ENCODE results near the gene ADGRE2.
"Not testable (repeated sequence)": the region's sequence is repeated elsewhere in the genome, so short reads cannot be mapped to it uniquely, and the experiment has no call there.

Gene ADGRE2

DNA sequence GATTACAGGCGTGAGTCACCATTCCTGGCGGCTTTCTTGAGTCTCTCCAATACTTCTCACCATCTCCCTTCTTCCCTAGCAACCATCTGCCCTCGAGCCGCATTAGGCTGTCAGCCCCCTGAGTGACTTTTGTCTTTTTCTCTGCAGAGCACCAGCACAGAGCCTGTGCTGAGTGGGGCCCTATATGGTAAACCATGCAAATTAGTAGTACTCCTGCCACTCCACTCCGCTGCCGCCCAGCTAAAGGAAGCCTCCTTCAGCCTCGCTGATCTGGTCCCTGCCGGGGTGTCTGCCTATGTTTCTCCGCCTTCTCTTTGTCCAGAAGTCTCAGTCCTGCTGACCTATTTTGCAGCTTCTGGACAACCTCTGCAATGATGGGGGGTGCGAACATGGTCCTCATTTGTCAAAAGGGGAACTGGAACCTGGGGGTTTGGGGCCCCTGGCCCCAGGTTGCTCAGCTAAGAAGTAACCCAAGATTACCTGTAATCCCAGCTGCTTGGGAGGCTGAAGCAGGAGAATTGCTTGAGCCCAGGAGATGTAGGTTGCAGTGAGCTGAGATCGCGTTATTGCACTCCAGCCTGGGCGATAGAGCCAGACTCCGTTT is 2.4 kb upstream of the ADGRE2 start:
- not testable (repeated sequence) for DNase-seq (ENCODE audit: extremely low read depth in 1 of 2, low read depth in 1 of 2)

DNA sequence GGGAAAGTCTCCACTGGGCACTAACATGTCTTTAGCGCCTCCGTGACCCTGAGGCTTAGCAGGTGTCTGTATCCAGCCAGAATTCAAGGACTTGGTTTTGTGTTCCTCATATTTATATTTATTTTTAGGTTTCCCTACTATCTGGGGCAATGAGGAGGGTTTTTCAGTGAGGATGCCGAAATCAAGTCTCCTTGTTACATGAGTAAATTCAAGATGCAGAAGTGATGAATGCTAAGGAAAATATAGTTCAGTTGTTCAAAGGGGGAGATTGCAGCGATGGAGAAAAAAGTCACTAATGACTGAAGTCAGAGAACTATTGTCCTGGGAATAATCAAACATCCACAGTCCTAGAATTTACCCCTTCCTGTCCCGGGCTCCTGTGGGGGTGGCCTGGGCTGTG is 791 bp upstream of the ADGRE2 start:
- DNase-seq (ENCODE audit: extremely low read depth in 1 of 2, low read depth in 1 of 2), result no peak

DNA sequence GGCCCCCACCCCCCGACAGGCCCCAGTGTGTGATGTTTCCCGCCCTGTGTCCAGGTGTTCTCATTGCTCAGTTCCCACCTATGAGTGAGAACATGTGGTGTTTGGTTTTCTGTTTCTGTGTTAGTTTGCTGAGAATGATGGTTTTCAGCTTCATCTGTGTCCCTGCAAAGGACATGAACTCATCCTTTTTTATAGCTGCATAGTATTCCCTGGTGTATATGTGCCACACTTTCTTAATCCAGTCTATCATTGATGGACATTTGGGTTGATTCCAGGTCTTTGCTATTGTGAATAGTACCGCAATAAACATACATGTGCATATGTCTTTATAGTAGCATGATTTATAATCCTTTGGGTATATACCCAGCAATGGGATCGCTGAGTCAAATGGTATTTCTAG is 715 bp downstream of the ADGRE2 start:
- not testable (repeated sequence) for DNase-seq (ENCODE audit: extremely low read depth in 1 of 2, low read depth in 1 of 2)

DNA sequence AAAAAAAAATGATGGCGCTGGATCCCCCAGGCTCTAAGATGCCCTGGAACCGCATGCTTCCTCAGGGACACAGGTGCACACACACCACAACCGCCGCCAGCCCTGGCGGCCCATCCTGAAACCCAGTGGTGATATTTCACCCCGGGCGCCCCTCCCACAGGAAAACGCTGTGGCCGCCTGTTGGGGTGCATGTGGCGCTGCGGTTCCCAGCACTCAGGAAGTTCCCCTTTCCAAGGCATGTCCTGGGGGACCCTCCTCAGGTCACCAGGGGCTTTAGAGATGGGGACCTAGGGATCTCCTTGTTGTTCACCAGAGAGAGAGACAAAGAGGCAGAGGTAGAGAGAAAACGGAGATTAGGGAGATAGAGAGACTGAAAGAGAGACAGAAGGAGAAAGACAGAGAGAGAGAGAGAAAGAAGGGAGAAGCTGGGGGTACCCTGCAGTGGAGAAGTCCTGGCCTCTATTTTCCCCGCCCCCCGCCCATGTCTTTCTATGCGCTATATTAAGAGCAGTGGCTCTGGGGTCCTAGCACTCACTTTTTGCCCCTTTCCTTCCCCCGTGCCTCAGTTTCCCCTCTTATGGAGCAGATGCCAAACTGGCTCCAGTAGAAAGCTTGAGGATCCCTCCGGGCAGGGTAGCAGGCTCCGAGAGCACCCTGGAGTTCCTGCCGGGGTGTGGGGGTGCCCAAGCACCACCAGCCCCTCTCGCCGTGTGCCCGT is 2.3 kb downstream of the ADGRE2 start:
- no peak for DNase-seq (ENCODE audit: extremely low read depth in 1 of 2, low read depth in 1 of 2)

DNA sequence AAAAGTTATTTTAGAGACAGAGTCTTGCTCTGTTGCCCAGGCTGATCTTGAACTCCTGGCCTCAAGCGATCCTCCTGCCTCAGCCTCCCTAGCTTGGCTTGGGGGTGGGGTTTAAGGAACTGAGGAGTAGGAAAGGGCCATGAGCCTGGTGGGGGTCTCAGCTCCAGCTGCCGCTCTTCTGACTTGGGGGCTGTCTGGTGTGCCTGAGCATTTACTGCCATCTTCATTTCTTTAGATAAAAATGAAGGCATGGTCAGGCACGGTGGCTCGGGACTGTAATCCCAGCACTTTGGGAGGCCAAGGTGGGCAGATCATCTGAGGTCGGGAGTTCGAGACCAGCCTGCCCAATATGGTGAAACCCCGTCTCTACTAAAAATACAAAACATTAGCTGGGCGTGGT is 3.0 kb downstream of the ADGRE2 start:
- not testable (repeated sequence) for DNase-seq (ENCODE audit: extremely low read depth in 1 of 2, low read depth in 1 of 2)

DNA sequence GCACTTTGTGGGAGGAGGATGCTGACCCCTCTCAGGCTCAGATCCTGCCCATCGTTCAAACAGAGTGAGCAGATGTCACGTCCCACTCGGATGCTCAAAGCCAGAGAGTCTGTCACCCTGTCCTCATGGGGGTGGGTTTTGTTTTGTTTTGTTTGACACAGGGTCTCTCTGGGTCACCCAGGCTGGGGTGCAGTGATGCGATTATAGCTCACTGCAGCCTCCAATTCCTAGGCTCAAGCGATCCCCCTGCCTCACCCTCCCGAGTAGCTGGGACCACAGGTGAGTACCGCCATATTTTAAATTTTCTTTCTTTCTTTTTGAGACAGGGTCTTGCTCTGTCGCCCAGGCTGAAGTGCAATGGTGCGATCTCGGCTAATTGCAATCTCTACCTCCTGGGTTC is 4.0 kb downstream of the ADGRE2 start:
- no peak for DNase-seq (ENCODE audit: extremely low read depth in 1 of 2, low read depth in 1 of 2)

DNA sequence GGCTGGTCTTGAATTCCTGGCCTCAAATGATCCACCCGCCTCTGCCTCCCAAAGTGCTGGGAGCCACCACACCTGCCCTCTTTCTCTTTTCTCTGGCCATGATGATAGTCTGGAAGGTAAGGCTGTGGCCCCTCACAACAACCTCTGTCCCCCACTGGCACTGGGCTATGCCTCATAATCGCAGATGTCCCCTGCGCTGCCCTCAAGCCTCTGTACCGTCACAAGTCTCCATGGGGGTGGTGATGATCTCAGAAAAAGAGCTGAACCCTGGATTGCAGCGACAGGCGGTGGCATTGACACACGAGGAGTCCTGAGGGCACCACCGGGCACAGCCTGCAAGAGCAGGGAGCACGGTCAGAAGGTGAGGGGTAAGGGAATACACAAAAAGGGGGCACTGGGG is 4.6 kb downstream of the ADGRE2 start:
- DNase-seq (ENCODE audit: extremely low read depth in 1 of 2, low read depth in 1 of 2), result not testable (repeated sequence)

DNA sequence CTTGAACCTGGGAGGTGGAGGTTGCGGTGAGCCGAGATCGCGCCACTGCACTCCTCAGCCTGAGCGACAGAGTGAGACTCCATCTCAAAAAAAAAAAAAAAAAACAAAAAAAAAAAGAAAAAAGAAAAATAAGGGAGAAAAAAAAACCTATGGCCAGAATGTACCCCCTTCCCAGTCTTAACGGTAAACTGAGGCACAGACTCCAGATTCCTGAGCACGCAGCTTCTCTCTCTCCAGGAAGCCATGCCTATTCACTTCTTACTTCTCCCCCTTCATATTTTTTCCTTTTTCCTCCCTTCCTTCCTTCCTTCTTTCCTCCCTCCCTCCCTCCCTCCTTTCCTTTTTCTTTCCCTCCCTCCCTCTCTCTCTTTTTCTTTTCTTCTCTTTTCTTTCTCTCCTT is 5.4 kb downstream of the ADGRE2 start:
- no peak for DNase-seq (ENCODE audit: extremely low read depth in 1 of 2, low read depth in 1 of 2)

DNA sequence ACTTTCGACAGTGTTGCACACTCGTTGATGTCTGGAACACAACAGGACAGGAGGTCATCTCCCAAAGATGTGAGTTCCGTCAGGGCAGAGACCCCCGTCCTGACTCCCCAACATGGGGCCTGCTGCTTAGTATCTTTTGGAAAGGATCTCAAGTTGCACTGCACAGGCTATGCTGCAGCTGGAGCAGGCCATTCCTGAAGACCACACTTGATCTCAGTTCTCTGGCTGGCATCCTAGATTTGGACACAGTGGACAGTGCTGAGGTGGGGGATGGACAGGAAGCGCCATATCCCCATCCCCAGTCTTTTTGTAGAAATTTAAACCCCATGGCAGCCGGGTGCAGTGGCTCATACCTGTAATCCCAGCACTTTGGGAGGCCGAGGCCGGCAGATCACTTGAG is 5.9 kb downstream of the ADGRE2 start:
- no peak for DNase-seq (ENCODE audit: extremely low read depth in 1 of 2, low read depth in 1 of 2)

DNA sequence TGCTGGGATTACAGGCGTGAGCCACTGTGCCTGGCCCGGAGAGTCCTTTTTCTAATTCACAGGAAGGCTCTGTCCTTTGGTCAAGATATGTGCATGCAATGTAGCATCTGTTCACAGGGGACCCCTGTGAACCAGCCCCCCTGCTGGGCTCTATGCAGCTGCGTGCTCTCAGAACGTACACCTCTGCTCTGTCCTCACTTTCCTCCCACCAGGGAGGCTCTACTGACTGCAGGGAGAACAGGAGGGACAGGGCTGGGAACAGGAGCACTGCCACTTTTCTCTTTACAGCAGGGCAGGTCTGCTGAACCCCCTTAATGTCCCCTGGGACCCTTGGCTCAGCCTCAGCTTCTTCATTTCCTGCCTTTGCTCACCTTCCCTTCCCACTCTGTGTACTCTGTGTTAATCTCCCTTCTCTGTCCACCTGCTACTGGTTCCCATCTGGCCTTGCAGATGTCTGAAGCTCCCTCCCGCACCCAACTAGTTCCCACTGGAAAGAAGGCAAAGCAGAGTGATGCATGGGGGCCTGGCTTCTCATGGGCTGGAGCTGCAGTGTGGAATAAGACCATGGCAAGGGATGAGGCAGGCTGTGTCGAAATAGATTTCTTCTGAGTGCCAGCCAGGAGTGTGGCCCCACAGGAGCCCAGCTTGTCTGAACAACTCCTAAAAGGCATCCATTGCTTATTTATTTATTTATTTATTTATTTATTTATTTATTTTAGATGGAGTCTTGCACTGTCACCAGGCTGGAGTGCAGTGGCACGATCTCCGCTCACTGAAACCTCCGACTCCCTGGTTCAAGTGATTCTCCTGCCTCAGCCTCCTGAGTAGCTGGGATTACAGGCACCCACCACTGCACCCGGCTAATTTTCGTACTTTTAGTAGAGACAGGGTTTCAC is 7.2 kb downstream of the ADGRE2 start:
- DNase-seq (ENCODE audit: extremely low read depth in 1 of 2, low read depth in 1 of 2), result no peak

DNA sequence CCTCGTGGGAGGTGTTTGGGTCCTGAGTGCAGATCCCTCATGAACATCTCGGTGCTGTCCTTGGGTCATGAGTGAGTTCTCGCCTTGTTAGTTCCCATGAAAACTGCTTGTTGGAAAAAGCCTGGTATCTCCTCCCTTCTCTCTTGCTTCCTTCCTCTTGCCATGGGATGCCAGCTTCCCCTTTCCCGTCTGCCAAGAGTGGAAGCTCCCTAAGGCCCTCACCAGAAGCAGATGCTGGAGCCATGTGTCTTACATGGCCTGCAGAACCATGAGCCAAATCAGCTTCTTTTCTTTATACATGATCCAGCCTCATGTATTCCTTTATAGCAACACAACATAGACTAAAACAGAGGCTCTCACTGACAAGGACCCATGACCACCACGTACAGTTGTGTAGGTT is 8.2 kb downstream of the ADGRE2 start:
- DNase-seq (ENCODE audit: extremely low read depth in 1 of 2, low read depth in 1 of 2), result no peak

DNA sequence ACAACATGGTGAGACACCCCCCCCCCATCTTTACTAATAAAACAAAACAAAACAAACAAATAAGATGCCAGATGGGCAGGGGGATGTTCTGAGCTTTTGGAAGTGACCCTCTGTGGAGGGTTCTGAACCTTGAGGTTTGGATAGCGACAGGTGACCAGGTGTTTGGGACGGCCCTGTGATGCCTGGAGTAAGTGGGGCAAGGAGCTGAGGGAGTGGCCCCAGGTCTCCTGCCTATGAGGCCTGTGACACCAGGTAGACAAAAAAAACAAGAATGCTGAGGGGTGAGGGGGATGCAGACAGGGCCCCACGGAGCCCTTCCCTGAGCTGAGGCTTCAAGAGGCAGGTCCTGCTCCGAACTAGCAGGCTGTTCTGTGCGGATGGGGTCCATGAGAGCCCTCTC is 9.2 kb downstream of the ADGRE2 start:
- DNase-seq (ENCODE audit: extremely low read depth in 1 of 2, low read depth in 1 of 2), result no peak

DNA sequence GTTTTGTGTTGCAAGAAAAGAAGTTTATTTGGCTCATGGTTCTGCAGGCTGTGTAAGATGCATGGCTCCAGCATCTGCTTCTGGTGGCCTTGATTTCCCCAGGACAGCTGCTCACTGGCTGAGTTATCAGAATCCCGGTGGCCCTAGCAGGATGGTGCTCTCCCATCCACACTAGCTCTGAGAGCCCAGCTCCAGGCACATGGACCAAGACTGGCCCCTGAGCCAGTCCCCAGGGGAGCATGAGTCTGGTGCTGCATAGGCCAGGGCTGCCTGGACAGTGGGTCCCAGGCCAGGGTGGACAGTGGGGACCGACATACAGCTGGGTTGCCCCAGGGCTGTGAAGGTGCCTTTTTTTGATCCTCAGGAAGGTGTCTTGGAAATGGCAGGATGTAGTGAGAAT is 10.4 kb downstream of the ADGRE2 start:
- DNase-seq (ENCODE audit: extremely low read depth in 1 of 2, low read depth in 1 of 2), result no peak

DNA sequence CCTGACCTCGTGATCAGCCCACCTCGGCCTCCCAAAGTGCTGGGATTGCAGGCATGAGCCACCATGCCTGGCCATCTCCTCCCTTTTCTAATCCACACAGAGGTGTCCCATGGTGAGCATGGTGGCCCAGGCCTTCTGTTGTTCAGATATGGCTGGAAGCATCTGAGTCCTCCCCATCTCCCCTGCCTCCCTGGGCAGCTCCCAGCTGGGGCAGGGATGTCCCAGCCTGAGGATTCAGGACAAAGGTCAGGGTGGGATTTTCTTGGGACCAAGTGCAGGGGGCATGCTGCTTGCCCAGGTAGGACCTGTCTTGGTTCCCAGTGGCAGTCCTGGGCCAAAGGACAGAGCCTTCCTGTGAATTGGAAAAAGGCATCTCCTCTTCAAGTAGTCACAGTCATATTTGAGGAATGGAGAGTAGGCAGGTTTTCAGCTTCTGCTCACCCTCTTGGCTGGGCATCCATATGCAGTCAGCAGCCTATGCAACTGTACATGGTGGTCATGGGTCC is 10.8 kb downstream of the ADGRE2 start:
- no peak for DNase-seq (ENCODE audit: extremely low read depth in 1 of 2, low read depth in 1 of 2)

DNA sequence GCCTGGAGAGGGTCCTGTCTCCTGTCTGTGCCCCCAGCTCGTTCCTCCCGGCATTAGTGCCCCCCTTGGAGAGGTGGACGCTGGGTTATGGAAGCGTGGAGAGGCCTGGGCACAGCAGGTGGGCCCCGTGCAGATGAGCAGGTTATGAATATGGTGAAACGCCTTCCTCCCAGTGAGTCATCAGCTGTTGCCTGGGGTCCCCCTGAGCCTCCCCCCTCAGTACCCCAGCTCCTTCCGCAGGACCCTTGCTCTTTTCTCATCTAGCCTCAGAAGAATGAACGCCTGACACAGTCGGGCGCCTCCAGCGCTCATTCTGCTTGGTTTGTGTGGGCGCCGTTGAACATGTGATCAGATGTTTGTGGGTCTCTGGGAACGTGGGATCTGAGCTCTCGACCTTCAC is 12.5 kb downstream of the ADGRE2 start:
- not testable (repeated sequence) for DNase-seq (ENCODE audit: extremely low read depth in 1 of 2, low read depth in 1 of 2)

DNA sequence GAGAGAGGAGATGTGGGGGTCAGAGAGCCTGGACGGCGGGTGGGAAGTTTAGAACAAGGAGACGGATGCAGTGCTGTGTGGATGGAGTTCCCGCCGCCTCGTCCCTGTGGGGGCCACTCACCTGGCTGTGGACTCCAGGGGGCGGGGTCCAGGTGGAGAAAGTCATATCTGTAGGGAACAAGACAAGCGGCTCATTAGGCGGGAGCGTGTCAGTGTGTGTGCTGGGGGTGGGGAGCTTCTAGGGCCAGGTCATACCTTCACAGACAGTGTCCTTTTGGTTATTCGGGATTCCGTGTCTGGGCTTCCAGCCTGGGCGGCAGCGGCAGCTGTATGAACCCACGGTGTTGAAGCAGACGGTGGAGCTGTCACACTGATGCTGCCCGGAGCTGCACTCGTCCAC is 13.0 kb downstream of the ADGRE2 start:
- DNase-seq (ENCODE audit: extremely low read depth in 1 of 2, low read depth in 1 of 2), result not testable (repeated sequence)

DNA sequence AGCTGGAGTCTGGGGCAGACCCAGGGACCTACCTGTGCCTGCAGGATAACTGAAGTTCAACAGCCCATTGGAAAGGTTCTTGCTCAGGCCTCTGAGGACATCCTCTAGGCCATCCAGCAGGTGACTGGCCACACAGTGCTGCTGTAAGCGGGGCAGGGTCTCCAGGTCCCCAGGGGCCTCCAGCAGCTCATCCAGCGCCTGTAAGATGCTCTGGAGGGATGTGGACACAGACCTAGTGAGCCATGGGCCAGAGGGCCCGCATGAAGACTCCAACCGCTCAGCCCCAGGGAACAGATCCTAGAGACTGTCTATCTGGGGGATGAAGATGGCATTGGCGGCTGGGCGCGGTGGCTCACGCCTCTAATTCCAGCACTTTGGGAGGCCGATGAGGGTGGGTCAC is 14.0 kb downstream of the ADGRE2 start:
- DNase-seq (ENCODE audit: extremely low read depth in 1 of 2, low read depth in 1 of 2), result no peak

DNA sequence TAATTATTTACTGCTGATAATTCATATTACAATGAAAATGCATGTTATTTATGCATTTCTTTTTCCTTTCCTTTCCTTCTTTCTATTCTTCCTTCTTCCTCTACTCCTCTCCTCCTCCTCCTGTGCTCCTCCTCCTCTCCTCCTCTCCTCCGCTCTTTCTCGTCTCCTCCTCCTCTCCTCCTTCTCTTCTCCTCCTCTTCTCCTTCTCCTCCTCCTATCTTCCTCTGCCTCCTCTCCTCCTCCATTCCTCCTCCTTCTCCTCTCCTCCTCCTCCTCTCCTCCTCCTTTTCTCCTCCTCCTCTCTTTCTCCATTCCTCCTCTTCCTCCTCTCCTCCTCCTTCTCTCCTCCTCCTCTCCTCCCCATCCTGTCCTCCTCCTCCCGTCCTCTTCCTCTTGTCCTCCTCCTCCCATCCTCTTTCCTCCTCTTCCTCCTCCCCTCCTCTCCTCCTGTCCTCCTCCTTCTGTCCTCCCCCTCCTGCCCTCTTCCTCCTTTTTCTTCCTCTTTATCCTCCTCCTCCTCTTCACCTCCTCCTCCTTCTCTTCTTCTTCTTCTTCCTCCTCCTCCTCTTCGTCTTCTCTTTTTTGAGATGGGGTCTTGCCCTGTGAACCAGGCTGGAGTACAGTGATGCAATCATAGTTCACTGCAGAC is 14.7 kb downstream of the ADGRE2 start:
- DNase-seq (ENCODE audit: extremely low read depth in 1 of 2, low read depth in 1 of 2), result no peak

DNA sequence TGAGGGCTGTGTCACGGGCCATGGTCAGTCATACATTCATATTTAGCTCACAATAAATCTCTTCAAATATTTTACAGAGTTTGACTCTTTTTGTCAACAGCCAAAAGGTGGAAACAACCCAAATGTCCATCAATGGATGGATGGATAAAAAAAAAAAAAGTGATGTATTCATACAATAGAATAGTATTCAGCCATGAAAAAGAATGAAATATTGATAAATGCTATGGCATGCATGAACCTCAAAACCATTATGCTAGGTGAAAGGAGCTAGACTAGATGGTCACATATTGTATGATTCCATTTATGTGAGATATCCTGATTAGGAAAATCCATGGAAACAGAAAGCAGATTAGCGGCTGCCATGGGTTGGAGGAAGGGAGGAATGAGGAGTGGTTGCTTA is 16.2 kb downstream of the ADGRE2 start:
- no peak for DNase-seq (ENCODE audit: extremely low read depth in 1 of 2, low read depth in 1 of 2)

DNA sequence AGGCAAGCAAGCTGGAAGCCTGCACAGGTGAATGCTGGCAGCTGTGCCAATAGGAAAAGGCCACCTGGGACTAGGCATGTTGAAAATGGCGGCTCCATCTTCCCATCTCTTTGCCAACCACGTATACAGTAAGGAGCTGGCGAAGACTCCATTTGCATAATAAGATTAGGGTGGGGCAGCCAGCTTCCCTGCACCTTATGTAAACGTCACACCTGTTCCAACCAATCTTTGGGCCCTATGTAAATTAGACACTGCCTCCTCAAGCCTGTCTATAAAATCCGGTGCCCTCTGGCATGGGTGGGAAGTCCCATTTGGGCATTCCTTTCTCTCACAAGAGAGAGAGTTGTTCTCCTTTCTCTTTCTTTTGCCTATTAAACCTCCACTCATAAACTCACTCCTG is 16.8 kb downstream of the ADGRE2 start:
- DNase-seq (ENCODE audit: extremely low read depth in 1 of 2, low read depth in 1 of 2), result no peak

DNA sequence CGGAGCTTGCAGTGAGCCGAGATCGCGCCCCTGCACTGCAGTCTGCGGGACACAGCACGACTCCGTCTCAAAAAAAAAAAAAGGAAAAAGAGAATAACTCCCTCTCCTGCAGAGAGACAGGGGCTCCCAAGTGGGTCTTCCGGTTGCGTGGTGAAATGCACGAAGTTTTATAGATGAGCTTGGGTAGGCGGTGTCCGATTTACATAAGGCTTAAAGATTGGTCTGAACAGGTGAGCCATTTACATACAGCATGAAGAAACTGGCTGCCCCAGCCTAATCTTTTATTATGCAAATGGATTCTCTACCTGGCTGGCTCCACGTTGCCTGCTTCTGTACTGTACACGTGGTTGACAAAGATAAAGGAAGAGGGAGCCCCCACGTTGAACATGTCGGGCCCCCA is 19.5 kb downstream of the ADGRE2 start:
- no peak for DNase-seq (ENCODE audit: extremely low read depth in 1 of 2, low read depth in 1 of 2)
